ENCODE results near the gene SPPL3.
"Not testable (repeated sequence)": the region's sequence is repeated elsewhere in the genome, so short reads cannot be mapped to it uniquely, and the experiment has no call there.

The SPPL3 gene

DNA sequence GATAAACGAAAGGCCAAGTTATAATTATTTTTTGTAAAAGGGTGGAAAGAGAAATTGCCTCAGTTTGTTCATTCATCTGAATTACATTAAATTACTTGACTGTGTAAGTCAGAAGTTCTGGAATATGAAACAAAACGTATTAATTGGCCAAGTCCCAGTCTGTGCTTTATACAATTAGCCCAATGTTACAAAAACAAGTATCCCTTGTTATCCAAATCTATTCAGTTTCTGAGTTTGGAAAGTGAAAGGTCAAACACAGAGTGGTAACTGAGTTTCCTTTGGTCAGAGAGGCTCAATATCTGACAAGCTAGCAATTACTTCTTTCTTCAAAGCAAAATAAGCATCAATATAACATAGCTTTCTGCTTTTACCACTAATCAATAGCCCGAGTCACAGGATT lies 62.6 kb downstream of the SPPL3 start:
- DNase-seq, result no peak

DNA sequence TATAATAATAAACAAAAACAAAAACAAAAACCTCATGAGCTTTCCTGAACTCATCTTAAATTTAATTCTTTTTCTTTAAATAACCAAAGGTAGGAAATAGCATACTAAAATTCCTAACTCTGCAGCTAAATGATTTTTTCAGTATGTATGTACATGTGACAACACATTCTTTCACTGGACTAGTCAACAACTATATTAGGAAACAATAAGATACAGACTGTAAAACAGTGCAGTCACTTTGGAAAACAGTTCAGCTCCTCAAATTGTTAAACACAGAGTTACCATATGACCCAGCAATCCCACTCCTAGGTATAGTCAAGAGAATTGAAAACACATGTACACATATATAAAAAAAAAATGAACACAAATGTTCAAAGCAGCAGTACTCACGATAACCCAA lies 64.7 kb downstream of the SPPL3 start:
- DNase-seq, result no peak

DNA sequence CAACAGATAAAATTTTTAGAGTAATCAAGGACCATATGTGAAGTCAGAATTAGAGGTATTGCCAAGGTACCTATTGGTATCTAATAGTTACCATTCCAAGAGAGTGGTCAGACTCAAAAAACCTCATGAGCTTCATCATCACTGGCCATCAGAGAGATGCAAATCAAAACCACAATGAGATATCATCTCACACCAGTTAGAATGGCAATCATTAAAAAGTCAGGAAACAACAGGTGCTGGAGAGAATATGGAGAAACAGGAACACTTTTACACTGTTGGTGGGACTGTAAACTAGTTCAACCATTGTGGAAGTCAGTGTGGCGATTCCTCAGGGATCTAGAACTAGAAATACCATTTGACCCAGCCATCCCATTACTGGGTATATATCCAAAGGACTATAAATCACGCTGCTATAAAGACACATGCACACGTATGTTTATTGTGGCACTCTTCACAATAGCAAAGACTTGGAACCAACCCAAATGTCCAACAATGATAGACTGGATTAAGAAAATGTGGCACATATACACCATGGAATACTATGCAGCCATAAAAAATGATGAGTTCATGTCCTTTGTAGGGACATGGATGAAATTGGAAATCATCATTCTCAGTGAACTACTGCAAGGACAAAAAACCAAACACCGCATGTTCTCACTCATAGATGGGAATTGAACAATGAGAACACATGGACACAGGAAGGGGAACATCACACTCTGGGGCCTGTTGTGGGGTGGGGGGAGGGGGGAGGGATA lies 65.4 kb downstream of the SPPL3 start:
- DNase-seq, result not testable (repeated sequence)

DNA sequence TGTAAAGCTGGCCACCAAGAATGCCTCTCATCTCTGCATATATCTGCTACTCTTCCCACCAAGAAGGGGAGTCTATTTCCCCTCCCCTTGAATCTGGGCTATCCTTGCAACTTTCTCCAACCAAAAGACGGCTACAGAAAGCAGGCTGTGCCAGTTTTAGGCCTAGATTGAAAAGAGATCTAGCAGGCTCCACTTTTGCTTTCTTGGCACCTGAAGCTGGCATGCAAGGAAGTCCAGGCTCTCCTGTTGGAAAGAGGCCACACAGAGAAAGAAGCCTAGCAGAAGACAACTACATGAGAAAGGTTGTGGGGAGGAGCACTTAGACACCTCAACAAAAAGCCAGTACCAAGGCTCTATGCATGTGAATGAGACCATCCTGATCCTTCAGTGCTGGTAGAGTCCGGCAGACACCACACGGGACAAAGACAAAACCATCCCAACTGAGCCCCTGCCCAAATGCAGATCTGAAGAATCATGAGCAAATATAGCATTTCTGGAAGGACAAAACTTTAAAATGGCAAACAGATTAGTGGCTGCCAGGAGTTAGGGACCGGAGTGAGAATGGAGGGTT lies 68.0 kb downstream of the SPPL3 start:
- DNase-seq, result no peak

DNA sequence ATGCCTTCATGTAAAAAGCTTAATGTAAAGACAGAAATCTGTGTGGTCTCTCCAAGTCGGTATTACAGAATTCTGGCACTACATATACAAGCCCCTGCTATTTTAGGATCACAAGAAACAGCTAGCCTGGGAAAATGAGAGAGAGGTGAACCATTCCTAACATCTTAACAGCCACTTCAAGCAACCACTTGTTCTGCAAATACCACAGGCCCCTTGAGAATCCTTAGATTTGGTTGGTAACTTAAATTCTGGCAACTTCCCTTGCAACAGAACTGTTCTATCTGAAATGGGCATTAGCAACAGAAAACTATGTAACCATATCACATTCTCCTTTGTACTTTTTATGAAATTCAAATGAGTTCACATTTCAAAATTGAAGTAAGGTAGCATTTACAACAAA lies 68.5 kb downstream of the SPPL3 start:
- no peak for DNase-seq

DNA sequence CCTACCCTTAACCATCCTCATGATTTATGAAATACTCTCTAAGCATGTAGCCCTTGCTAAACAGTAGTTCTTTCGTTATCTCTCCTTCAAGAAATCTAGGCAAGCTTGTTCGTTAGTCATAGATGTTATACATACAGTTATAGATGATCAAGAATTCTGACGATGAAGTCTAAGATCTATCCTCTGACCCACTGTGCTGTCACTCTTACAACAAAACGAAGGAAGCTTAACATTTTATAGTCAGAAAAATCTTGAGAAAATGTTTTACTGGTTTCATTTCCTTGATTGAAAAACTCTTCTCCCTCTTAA lies 68.9 kb downstream of the SPPL3 start:
- DNase-seq, result no peak

DNA sequence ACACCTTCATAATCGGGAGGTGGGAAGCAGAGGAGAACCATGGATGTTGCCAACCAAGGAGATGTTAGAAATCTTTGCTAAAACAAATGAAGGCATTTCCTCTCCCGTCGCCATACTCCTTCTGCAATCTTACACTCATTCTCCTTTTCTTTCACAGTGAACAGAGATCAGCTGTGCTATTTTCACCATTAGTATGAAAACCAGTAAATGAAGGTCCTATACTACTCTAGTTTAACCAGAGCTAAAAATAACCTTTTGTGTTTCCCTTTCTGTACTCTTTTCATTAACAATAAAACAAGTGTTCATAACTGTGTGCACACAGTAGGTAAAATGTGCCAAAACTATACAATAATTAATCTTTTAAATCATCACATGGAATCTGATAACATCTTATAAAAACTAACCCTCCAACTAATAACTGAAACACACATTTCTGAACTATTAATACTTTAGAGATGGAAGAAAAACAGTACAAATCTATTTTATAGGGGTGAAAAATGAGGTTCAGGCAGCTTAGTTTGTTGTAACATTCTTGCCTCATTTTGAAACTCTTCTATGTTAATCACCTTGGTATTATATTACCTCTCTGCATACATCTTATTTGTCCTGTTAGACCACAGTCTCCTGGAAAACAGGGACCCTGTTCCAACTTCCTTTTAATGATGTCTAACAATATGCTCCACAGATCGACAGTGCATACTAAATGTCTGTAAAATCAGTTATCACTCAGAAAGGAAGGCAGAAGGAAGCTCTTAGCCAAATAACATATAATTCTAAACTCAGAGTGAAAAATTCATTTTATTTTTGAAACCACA lies 69.5 kb downstream of the SPPL3 start:
- no peak for DNase-seq

DNA sequence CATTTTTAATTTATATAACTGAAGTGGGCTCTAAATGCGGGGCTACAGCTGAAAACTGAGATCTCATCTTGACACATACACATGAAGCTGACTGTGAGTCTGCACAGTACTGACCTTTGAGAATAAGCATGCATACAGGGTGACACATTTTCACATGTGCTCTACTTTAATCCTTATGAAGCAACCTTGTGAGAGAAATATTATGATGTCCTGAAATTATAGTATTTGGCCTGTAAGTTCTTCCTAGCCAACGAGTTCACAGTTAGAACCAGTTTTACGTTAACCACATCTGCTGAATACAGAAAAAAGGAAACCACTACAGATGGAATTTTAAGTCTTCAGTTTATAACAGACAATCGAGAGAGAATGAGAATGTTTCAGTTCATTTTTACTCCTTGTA lies 70.3 kb downstream of the SPPL3 start:
- DNase-seq, result no peak

DNA sequence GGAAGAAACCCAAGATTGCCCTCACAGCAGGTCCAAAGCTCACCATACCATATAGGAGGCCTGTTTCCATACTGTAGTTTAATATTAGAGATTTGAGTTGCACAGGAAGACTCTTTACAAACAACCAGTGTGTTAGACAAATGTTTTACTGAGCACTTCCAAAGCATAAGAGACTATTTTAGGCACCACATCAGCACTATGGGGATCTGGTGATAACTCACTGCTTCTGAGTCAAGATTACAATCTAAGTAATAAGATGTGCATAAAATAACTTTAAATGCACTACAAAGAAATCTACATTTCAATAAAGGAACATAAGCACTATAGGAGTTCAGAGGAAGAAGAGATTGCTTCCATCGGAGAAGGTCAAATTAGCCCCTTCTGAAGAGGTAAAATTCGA lies 71.4 kb downstream of the SPPL3 start:
- DNase-seq, result no peak

DNA sequence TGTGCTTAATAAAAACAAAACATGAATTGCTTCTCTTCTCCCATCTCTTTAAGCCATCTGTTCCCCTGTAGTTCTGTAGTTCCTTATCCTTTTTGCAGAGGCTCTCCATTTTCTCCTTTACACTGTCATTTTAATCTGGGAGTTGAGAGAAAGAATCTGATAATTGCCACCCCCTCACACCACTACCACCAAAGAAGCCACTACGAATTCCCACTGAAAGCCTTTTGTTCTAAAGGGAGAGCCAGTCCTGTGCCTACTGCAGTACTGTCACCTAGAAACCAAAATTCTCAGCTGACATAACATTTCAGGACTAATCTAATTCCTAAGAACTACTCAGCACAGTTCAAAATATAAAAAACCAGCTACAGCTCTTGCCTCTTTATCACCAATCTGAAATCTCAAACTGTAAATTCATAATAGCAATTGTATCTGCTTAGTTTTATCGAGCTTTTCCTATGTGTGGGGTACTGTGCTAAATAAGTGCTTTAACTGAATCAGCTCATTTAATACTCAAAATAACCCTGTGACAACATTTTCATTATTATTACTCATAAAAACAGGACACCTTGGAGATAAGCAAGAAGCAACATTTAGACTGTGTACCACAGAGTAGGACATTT lies 72.4 kb downstream of the SPPL3 start:
- no peak for DNase-seq

DNA sequence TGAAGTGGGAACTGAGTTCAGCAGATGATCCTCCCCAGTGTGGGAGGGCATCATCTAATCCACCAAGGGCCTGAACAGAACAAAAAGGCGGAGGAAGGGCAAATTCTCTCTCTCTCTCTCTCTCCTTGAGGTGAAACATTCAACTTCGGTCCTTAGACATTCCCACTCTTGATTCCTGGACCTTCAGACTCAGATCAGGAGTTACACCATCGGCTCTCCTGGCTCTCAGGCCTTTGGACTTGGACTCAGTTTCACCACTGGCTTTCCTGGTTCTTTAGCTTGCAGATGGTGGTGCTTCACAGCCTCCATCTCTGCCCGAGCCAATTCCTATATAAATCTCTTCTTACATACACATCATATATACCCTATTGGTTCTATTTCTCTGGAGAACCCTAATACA lies 73.2 kb downstream of the SPPL3 start:
- DNase-seq, result no peak

DNA sequence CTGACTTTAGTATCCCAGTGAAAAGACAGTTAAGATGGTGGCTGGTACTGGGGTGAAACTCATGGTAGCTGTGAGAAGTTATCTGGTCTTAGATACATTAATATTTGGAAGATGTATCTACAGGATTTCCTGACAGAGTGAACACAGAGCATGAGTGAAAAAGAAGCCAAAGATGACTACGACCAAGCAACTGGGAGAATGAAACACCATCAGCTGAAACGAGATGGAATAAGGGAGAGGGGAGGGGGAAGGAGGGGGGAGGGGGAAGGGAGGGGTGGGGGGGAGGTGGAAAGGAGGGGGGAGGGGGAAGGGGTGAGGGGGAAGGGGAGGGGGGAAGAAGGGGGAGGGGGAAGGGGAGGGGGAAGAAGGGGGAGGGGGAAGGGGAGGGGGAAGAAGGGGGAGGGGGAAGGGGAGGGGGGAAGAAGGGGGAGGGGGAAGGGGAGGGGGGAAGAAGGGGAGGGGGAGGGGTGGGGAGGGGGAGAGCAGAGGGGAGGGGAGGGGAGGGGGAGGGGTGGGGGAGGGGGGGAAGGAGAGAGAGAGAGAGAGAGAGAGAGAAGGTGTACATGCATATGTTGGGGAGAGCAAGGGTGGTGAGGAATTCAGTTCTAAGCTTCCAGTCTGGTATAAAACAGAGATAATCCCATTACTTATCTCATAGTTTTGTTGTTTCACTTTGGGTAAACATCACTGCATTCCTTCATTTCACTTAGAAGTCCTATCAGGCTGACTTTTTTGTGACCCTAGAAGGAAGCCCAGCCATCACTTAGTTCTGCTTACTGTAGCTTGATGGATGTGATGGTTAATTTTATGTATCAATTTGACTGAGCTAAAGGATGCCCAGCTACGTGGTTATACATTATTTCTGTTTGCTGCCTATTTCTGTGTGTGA lies 73.9 kb downstream of the SPPL3 start:
- DNase-seq, result no peak

DNA sequence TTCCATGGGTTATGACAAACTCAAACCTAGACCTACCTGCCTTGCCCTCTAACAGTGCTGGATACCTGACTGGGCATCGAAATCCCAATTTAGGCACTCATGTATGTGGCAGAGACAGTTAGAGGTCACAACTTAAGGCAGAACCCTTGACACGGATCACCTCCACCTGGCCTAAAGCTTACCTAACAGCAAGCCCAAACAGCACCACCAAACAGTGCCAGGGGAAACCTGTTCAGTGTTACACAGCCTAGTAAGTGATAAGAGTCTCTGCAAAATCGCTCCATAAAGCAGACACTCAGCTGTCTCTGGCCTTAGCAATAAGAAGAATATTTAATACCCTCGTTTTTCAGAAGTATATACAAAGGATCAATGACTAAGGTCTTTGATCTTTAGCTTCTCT lies 77.8 kb downstream of the SPPL3 start:
- no peak for DNase-seq

DNA sequence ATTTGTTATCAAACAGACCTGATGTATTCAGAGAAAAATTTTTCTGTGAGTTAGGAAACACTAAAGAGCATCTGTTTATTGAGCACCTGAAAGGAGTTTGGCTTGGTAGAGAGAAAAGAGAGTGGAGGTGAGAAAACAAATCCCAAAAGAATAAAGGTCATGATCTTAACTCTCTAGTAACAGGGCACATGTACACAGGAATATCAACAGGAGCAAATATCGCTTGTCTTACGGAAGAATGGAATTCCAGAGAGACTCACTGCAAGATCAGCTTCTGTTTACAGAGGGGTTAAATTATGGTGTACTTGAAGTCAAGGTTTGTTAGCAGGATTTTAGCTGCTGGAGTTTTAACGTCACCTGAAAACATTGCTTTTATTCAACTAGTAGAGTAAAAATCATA lies 78.8 kb downstream of the SPPL3 start:
- DNase-seq, result no peak

DNA sequence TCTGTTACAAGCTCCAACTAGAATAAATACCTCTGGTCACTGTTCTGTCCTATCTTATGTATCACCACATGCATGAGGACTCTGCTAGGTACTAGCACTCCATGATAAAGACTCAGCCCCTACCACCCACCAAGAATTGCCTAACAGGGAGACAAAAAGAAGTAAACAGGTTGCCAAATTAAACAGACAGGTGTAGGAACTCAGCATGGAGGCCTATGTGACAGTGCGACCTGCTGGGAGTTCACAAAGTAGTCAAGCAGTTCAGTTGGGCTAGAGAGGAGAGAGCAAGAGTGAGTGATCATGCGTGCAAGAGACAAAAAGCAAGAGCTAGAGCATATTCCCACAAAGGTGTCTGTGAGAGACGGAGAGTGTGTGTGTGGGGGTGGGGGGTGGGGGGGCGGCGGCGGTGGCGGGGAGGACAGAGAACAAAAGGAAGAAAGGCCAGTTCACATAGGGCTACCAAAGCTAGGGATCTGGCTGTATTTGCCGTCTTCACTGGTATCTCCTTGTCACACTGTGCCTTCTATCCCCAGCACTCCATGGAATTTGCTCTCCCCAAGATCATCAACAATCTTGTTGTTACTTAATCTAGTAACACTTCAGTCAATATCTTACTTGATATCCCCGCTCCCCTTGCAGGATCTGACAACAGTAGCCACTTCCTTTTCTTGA lies 81.2 kb downstream of the SPPL3 start:
- no peak for DNase-seq

DNA sequence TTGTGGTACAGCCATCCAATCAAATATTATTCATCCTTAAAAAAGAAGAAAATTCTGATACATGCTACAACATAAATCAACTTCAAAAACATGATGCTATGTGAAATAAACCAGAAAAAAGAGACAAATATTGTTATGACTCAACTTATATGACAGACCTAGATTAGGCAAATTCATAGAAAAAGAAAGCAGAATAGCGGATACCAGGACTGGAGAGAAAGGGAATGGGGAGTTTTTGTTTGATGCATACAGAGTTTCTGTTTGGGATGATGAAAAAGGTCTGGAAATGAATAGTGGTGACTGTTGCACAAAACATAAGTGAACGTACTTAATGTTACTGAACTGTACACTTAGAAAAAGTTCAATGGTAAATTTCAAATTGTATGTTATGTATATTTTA lies 82.3 kb downstream of the SPPL3 start:
- no peak for DNase-seq

DNA sequence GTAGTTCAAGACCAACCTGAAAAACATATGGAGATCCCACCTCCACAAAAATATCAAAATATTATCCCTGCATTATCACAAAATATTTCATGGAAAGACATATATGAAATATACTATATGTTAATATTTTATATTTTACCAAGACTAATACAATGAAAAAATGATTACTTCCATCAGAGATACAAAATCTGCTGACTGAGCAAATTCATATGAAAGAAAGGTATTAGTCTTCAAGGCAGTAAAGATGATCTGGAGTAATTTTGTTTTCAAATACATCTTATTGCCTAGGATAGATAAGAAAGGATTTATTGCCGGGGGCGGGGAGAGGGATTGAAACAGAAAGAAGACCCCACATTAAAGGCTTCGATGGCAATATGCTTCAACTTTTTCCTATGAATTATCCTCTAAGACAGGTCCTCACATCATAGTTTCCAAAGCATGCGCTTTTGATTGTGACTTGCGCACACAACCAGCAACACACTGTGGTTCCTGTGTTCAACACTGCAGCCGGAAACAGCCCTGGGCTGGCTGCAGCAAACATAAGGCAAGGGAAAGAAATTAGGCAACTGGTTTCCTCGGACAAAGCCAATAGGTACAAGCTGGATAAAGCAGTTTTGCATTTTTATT lies 83.2 kb downstream of the SPPL3 start:
- no peak for DNase-seq

DNA sequence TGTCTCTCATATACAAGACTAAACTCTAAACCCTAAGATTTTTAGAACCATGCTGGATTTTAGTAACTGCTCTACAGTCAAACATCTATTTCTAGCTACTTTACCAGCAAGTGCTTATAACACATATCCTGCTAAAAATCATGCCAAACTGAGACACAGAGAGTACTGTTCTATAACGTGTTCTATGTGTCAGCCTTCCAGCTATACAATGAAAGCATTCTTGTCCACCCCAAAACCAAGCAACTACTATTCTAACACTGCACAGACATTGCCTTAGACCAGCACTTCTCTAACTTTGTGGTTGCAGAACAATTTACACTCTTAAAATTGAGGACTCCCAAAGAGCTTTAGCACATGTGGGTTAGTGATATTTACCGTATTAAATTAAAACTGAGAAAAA lies 85.7 kb downstream of the SPPL3 start:
- no peak for DNase-seq

DNA sequence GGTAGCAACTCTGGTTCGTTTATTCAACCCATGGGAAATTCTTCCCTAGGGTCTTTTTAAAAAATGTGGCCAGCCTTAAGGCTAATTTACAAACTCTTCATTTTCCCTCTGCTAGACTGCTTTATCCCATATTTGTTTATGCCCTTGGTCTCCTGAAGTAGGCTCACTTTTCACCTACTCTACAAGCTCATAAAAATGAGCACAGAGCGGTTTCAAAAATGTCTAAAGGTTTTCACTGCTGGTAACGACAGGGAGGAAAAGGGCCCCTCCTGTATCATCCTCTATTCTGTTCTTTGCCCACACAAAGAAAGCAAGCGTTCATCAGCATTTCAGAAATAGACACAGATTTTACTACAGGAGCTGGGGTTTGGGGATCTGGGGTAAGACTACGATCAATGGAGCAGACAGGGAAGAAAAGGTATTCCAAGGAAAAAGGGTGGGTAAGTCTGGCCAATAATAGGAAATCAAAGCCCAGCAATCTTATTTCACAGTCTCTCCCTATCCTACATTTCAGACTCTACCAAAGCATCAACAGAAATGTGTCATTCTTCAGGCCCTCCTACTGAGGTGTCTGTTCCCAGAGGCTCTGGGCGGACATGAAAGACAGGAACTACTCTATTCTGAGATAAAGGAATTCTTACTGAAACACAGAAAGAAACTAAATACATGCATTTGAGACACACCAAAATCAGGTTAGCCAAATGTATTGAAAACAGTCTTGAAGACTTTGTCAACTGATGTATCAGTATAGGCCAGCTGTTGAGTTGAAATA lies 86.4 kb downstream of the SPPL3 start:
- DNase-seq, result no peak

DNA sequence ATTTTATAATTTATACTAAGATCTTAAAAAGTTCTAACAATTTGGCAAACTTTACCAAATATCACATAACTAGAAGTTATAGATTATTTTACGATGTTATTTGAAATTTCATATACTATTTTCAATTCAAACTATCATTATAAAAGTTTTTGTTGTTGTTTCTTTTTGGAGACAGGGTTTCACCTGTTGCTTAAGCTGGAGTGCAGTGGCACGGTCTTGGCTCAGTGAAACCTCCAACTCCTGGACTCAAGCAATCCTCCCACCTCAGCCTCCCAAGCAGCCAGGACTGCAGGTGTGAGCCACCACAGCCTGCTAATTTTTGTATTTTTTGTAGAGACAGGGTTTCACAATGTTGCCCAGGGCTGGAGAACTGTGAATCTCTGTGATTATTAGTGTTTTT lies 87.8 kb downstream of the SPPL3 start:
- no peak for DNase-seq

DNA sequence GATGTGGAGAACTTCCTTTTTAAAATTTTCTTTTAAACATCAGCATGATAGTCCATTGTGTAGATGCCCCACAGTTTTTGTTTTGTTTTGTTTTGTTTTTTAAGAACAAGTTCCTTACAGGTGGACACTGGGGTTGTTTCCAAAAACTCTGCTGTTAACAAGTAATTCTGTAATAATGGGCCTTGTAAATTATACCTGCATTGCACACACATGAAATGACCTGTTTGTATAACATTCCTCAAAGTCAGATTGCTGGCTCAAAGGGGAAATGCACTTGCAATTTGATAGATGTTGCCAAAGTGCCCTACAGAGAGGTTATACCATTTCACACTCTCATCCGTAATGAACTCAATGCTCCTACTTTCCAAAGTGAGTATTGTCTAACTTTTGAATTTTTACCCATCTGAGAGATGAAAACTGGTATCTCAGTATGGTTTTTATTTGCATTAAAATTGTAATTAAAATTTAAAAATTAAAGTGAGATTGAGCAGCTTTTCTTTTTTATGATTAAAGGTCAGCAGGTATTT lies 89.2 kb downstream of the SPPL3 start:
- no peak for DNase-seq

Data from central memory CD4-positive, alpha-beta T cell (primary cell).